GM23338 (cell line): ENCODE measurements around the gene ZNF275. TPM values are rescaled to one million over a fixed set of nuclear protein-coding genes. Genes with fewer than 3 reads are reported as not detected.
A peak's percentile ranks its signal among the peaks of the same experiment; 100 is the strongest.

Experiments
- ATAC-seq: fragments of 200-7000 bp; cut with Tn5 transposase; 3 replicates; pipeline ENCODE4 v1.9.1; 2020
- DNase-seq: peaks from one replicate; pipeline ENCODE4 v3.0.0-alpha.2; 2015; ENCODE audit warnings: low spot score
- H2AFZ ChIP-seq: fragments of 200-600 bp; sonication (generic); 2 replicates; pipeline ENCODE4 v1.8.0; 2016; ENCODE audit warnings: antibody characterized with exemption, mild to moderate bottlenecking, moderate library complexity
- H3F3A ChIP-seq: fragments of 200-600 bp; sonication (generic); replicated peaks from 2 replicates; pipeline ENCODE4 v1.8.0; 2017; ENCODE audit warnings: antibody characterized with exemption, mixed run types, low read depth
- H3K27ac ChIP-seq: fragments of 200-600 bp; sonication (generic); 2 replicates; pipeline ENCODE4 v1.6.1; 2016; ENCODE audit warnings: low read depth
- H3K27me3 ChIP-seq: fragments of 200-600 bp; sonication (generic); 2 replicates; pipeline ENCODE4 v1.8.0; 2016; ENCODE audit warnings: mild to moderate bottlenecking, mixed run types, moderate library complexity; ENCODE audit not compliant: insufficient read depth
- H3K36me3 ChIP-seq: fragments of 200-600 bp; sonication (generic); 2 replicates; pipeline ENCODE4 v1.8.0; 2016; ENCODE audit warnings: mild to moderate bottlenecking; ENCODE audit not compliant: insufficient read depth
- H3K4me1 ChIP-seq: fragments of 200-600 bp; sonication (generic); 2 replicates; pipeline ENCODE4 v1.8.0; 2016; ENCODE audit warnings: mild to moderate bottlenecking, moderate library complexity; ENCODE audit not compliant: insufficient read depth
- H3K4me2 ChIP-seq: fragments of 200-600 bp; sonication (generic); 2 replicates; pipeline ENCODE4 v1.7.1; 2017; ENCODE audit warnings: mixed run types
- H3K4me3 ChIP-seq: fragments of 200-600 bp; sonication (generic); 2 replicates; pipeline ENCODE4 v1.6.1; 2016; ENCODE audit warnings: mixed run types
- H3K79me2 ChIP-seq: fragments of 200-600 bp; sonication (generic); replicated peaks from 2 replicates; pipeline ENCODE4 v1.8.0; 2017; ENCODE audit warnings: mild to moderate bottlenecking; ENCODE audit not compliant: insufficient read depth
- H3K9me2 ChIP-seq: fragments of 200-600 bp; sonication (generic); 2 replicates; pipeline ENCODE4 v1.8.0; 2017; ENCODE audit not compliant: insufficient read depth
- H4K20me1 ChIP-seq: fragments of 200-600 bp; sonication (generic); replicated peaks from 2 replicates; pipeline ENCODE4 v1.8.0; 2017; ENCODE audit warnings: mild to moderate bottlenecking; ENCODE audit not compliant: insufficient read depth
- H3K27ac Mint-ChIP-seq: 2 replicates; pipeline ENCODE4 v1.8.0; 2020; ENCODE audit warnings: inconsistent platforms, mild to moderate bottlenecking, moderate library complexity, mixed read lengths
- H3K27me3 Mint-ChIP-seq: 3 replicates; pipeline ENCODE4 v1.8.0; 2022; ENCODE audit warnings: low read depth, mild to moderate bottlenecking, moderate library complexity, mixed read lengths, inconsistent platforms; ENCODE audit not compliant: insufficient read depth, poor library complexity
- H3K36me3 Mint-ChIP-seq: 3 replicates; pipeline ENCODE4 v1.8.0; 2021; ENCODE audit warnings: low read depth, mild to moderate bottlenecking, inconsistent platforms, moderate library complexity, mixed read lengths
- H3K4me1 Mint-ChIP-seq: 3 replicates; pipeline ENCODE4 v1.8.0; 2020; ENCODE audit warnings: mild to moderate bottlenecking, inconsistent platforms, mixed read lengths
- H3K4me3 Mint-ChIP-seq: 3 replicates; pipeline ENCODE4 v1.8.0; 2021; ENCODE audit warnings: moderate library complexity, mild to moderate bottlenecking, inconsistent platforms, mixed read lengths
- H3K9me3 Mint-ChIP-seq: 3 replicates; pipeline ENCODE4 v1.8.0; 2020; ENCODE audit warnings: moderate library complexity, mild to moderate bottlenecking, inconsistent platforms, mixed read lengths
- CREB1 ChIP-seq: fragments of 250-450 bp; sonication (Bioruptor Pico); IDR thresholded peaks from 2 replicates; pipeline ENCODE4 v1.5.0; 2020; ENCODE audit warnings: low read depth, mild to moderate bottlenecking, moderate library complexity
- CTCF ChIP-seq, 2 experiments: fragments of 200-600 bp in 1 of 2; sonication (generic) in 1 of 2; conservative IDR thresholded peaks; 2 replicates each; pipeline versions ENCODE4 v1.5.1 to v1.6.1; 2016 to 2017; ENCODE audit warnings: antibody characterized with exemption in 2 of 2, low read depth in 2 of 2, mild to moderate bottlenecking in 2 of 2, moderate library complexity in 1 of 2
- JUNB ChIP-seq: IDR thresholded peaks from one replicate; pipeline ENCODE4 v1.6.1; 2016; ENCODE audit warnings: antibody characterized with exemption; ENCODE audit not compliant: unreplicated experiment
- NANOG ChIP-seq: IDR thresholded peaks from 2 replicates; pipeline ENCODE4 v1.6.1; 2016; ENCODE audit warnings: antibody characterized with exemption, borderline replicate concordance
- ZNF114 ChIP-seq: fragments of 250-450 bp; sonication (Bioruptor Pico); IDR thresholded peaks from 2 replicates; pipeline ENCODE4 v1.5.0; 2020; ENCODE audit warnings: mild to moderate bottlenecking, moderate library complexity
- polyA plus RNA-seq: library from polyadenylated mRNA; unstranded; fragments of >200 nt; fragmentation: Nextera tagmentation; extraction: Ambion mirVana; gene quantifications from 2 replicates; pipeline ENCODE4 v1.2.1, GENCODE V29; 2016
- total RNA-seq: library from RNA; depleted of rRNA; stranded (reverse); fragments of >200 nt; shearing (Covaris generic); gene quantifications from 2 replicates; pipeline ENCODE4 v1.2.3, GENCODE V29; 2014

Gene ZNF275
- total and polyA plus RNA-seq, 2 experiments from 2014 or later = 3.2 to 12.3 TPM

GRCh38 chrX:153372949-153373348, 39.0 kb downstream of the ZNF275 start:
- no peaks in the 10 kb centered on the region for H3K36me3 ChIP-seq
- DNase-seq = no peak
- no peaks in the 10 kb centered on the region for H3K27me3 ChIP-seq
- H3K27me3 Mint-ChIP-seq = no peaks in the 10 kb centered on the region
- H4K20me1 ChIP-seq = no peaks in the 10 kb centered on the region
- H3K36me3 Mint-ChIP-seq = peaks cover 3% of the 10 kb centered on the region; the same call in 2 of the 3 replicates
- H3K79me2 ChIP-seq = no peaks in the 10 kb centered on the region
- no peaks in the 10 kb centered on the region for H3F3A ChIP-seq
- H3K27ac Mint-ChIP-seq = no peak overlapping the region
- H3K4me1 ChIP-seq = no peaks in the 10 kb centered on the region
- no peak; the same call in 2 of the 3 replicates for ATAC-seq
- TF ChIP-seq NANOG (no peak), ZNF114 (CRISPR knock-in tag) (no peak)
- peaks cover 6% of the 10 kb centered on the region; the same call in 2 of the 3 replicates for H3K9me3 Mint-ChIP-seq
- no peaks in the 10 kb centered on the region for H3K9me2 ChIP-seq
- no peak overlapping the region for H3K4me3 Mint-ChIP-seq
- H3K27ac ChIP-seq = no peak overlapping the region
- no peak overlapping the region for H3K4me2 ChIP-seq
- no peaks in the 10 kb centered on the region; the same call in 1 of the 3 replicates for H3K4me1 Mint-ChIP-seq
- no peak overlapping the region for H3K4me3 ChIP-seq
- no peak overlapping the region for H2AFZ ChIP-seq

GRCh38 chrX:153374426-153374825, 40.5 kb downstream of the ZNF275 start:
- ATAC-seq (no peak), DNase-seq (no peak)
- Histone ChIP-seq H3K4me1 (no peaks in the 10 kb centered on the region), H3K27me3 (no peaks in the 10 kb centered on the region), H3K27ac (no peak overlapping the region), H3K4me2 (no peak overlapping the region), H2AFZ (no peak overlapping the region), H3K9me2 (no peaks in the 10 kb centered on the region), H3F3A (no peaks in the 10 kb centered on the region), H4K20me1 (no peaks in the 10 kb centered on the region), H3K36me3 (no peaks in the 10 kb centered on the region), H3K79me2 (no peaks in the 10 kb centered on the region), H3K4me3 (no peak overlapping the region)
- H3K9me3 Mint-ChIP-seq = peaks cover 6% of the 10 kb centered on the region; the same call in 2 of the 3 replicates
- H3K4me1 Mint-ChIP-seq = peaks cover 6% of the 10 kb centered on the region; the same call in 2 of the 3 replicates
- H3K27ac Mint-ChIP-seq = no peak overlapping the region
- H3K27me3 Mint-ChIP-seq = peaks cover 3% of the 10 kb centered on the region
- H3K36me3 Mint-ChIP-seq = peaks cover 3% of the 10 kb centered on the region; the same call in 2 of the 3 replicates
- no peak overlapping the region for H3K4me3 Mint-ChIP-seq
- TF ChIP-seq CTCF (conservative IDR thresholded peaks at IDR 0.05; ENCODE audit: low read depth in 2 of 2) (peak; percentile 37 to 46), CREB1 (CRISPR knock-in tag) (no peak)

GRCh38 chrX:153375571-153375970, 41.6 kb downstream of the ZNF275 start:
- Mint-ChIP-seq H3K4me1 (peaks cover 6% of the 10 kb centered on the region; the same call in 2 of the 3 replicates), H3K27me3 (peaks cover 3% of the 10 kb centered on the region), H3K27ac (no peak overlapping the region), H3K9me3 (peaks cover 6% of the 10 kb centered on the region; the same call in 2 of the 3 replicates), H3K36me3 (peaks cover 3% of the 10 kb centered on the region; the same call in 2 of the 3 replicates), H3K4me3 (no peak overlapping the region)
- Histone ChIP-seq H3F3A (no peaks in the 10 kb centered on the region), H3K36me3 (no peaks in the 10 kb centered on the region), H3K4me2 (no peak overlapping the region), H4K20me1 (no peaks in the 10 kb centered on the region), H3K27me3 (no peaks in the 10 kb centered on the region), H2AFZ (no peak overlapping the region), H3K79me2 (no peaks in the 10 kb centered on the region), H3K4me3 (no peak overlapping the region), H3K9me2 (no peaks in the 10 kb centered on the region), H3K4me1 (no peaks in the 10 kb centered on the region), H3K27ac (no peak overlapping the region)
- ATAC-seq (no peak), DNase-seq (no peak)
- TF ChIP-seq JUNB = no peak
